GM06990 (cell line): ENCODE data around the gene SCUBE1.
"Not testable (repeated sequence)": the region's sequence is repeated elsewhere in the genome, so short reads cannot be mapped to it uniquely, and the experiment has no call there.

Experiments used
- DNase-seq: peaks from one replicate; pipeline ENCODE4 v3.0.0-alpha.2; 2011; ENCODE audit not compliant: insufficient read length; ENCODE audit errors: extremely low read depth
- H3K27me3 ChIP-seq: replicated peaks from 2 replicates; pipeline ENCODE4 v1.6.0; 2011; ENCODE audit warnings: low read length; ENCODE audit not compliant: control insufficient read depth, insufficient read depth
- H3K36me3 ChIP-seq: 2 replicates; pipeline ENCODE4 v1.5.1; 2011; ENCODE audit warnings: low read length; ENCODE audit not compliant: control insufficient read depth, insufficient read depth
- H3K4me3 ChIP-seq: replicated peaks from 2 replicates; pipeline ENCODE4 v1.5.1; 2011; ENCODE audit warnings: low read depth, mild to moderate bottlenecking, control low read depth, low read length
- TF ChIP-seq, protein P1 (sequence below): IDR thresholded peaks from 2 replicates; pipeline ENCODE4 v1.5.1; 2011; ENCODE audit warnings: low read length, control low read depth, mild to moderate bottlenecking, inconsistent platforms; ENCODE audit not compliant: insufficient read depth, poor library complexity, severe bottlenecking

SCUBE1 gene

DNA sequence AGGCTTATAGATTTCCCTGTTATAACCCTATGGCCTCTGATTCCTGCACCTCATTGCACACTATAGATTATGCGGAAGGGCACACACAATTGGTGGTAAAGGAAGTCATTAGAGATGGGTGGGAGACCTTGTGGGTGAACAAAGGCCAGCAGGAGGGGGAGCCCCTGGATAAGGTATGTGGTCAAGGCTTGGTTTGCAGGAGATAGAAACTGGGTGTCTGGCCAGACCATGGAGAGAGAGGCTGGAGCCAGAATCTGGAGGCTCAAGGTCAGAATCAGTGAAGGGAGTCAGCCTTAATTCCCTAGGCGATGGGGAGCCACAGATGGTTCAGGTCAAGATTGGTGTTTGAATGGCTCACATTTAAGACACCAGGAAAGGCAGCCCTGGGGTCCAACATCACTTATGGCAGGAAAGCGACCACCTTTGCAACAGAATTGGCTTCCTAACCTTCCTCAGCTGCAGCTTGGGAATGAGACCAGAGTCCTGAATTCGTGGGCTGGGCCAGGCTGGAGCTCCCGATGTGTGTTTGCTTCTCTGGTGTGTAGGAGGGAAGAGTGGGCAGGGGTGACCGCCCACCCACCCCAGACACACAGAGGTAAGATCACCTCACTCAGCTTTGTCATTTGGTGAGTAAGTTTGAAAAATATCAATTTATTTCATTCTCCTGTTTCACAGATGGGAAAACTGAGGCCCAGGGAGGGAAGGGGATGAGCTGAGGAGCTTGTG is 22.7 kb upstream of the SCUBE1 start:
- H3K27me3 ChIP-seq: no peaks in the 10 kb centered on the region; the same call in none of the 2 replicates
- H3K4me3 ChIP-seq: no peak overlapping the region
- no peak for DNase-seq

GRCh38 chr22:43364169-43364435 is 20.9 kb upstream of the SCUBE1 start:
- no peaks in the 10 kb centered on the region; the same call in none of the 2 replicates for H3K27me3 ChIP-seq
- H3K36me3 ChIP-seq: no peaks in the 10 kb centered on the region
- H3K4me3 ChIP-seq: no peak overlapping the region
- no peak for DNase-seq
- TF ChIP-seq, protein P1, sequence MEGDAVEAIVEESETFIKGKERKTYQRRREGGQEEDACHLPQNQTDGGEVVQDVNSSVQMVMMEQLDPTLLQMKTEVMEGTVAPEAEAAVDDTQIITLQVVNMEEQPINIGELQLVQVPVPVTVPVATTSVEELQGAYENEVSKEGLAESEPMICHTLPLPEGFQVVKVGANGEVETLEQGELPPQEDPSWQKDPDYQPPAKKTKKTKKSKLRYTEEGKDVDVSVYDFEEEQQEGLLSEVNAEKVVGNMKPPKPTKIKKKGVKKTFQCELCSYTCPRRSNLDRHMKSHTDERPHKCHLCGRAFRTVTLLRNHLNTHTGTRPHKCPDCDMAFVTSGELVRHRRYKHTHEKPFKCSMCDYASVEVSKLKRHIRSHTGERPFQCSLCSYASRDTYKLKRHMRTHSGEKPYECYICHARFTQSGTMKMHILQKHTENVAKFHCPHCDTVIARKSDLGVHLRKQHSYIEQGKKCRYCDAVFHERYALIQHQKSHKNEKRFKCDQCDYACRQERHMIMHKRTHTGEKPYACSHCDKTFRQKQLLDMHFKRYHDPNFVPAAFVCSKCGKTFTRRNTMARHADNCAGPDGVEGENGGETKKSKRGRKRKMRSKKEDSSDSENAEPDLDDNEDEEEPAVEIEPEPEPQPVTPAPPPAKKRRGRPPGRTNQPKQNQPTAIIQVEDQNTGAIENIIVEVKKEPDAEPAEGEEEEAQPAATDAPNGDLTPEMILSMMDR: no peak

More for the DNA sequence above, 22.7 kb upstream of the SCUBE1 start:
- TF ChIP-seq, protein P1: no peak
- no peaks in the 10 kb centered on the region for H3K36me3 ChIP-seq

GRCh38 chr22:43363315-43364168 is 20.4 kb upstream of the SCUBE1 start:
- no peak for DNase-seq
- H3K4me3 ChIP-seq: no peak overlapping the region
- H3K27me3 ChIP-seq: no peaks in the 10 kb centered on the region; the same call in none of the 2 replicates
- no peaks in the 10 kb centered on the region for H3K36me3 ChIP-seq
- TF ChIP-seq, protein P1: no peak

GRCh38 chr22:43360576-43360975 is 17.4 kb upstream of the SCUBE1 start:
- TF ChIP-seq, protein P1: no peak
- Histone ChIP-seq H3K4me3 (no peak overlapping the region), H3K27me3 (no peaks in the 10 kb centered on the region), H3K36me3 (no peaks in the 10 kb centered on the region)
- no peak for DNase-seq

GRCh38 chr22:43356881-43357280 is 13.7 kb upstream of the SCUBE1 start:
- TF ChIP-seq, protein P1: no peak
- Histone ChIP-seq H3K4me3 (no peak overlapping the region), H3K36me3 (no peaks in the 10 kb centered on the region), H3K27me3 (no peaks in the 10 kb centered on the region)
- DNase-seq: no peak

GRCh38 chr22:43355688-43356087 is 12.5 kb upstream of the SCUBE1 start:
- H3K36me3 ChIP-seq, H3K4me3 ChIP-seq, H3K27me3 ChIP-seq, DNase-seq: not testable (repeated sequence)
